ENCODE measurements around the gene KDM6A.
"Not testable (repeated sequence)": the region's sequence is repeated elsewhere in the genome, so short reads cannot be mapped to it uniquely, and the experiment has no call there.

Gene KDM6A

GRCh38 chrX:45009371-45010000 is 136.5 kb downstream of the KDM6A start:
- no peaks in the 10 kb centered on the region for H3K27me3 Mint-ChIP-seq (ENCODE audit: low read depth)

GRCh38 chrX:45011131-45011530 is 138.1 kb downstream of the KDM6A start:
- H3K4me3 Mint-ChIP-seq = no peak overlapping the region
- H3K27me3 Mint-ChIP-seq (ENCODE audit: low read depth) = no peaks in the 10 kb centered on the region
- H3K36me3 Mint-ChIP-seq (ENCODE audit: low read depth) = peaks cover 10% of the 10 kb centered on the region
- no peak overlapping the region for H3K27ac Mint-ChIP-seq
- no peaks in the 10 kb centered on the region for H3K9me3 Mint-ChIP-seq
- peaks cover 10% of the 10 kb centered on the region for H3K4me1 Mint-ChIP-seq (ENCODE audit: low read depth)

More at GRCh38 chrX:45009371-45010000, 136.5 kb downstream of the KDM6A start:
- H3K27ac Mint-ChIP-seq = no peak overlapping the region
- peaks cover 10% of the 10 kb centered on the region for H3K4me1 Mint-ChIP-seq (ENCODE audit: low read depth)
- H3K36me3 Mint-ChIP-seq (ENCODE audit: low read depth) = peaks cover 13% of the 10 kb centered on the region
- H3K9me3 Mint-ChIP-seq = no peaks in the 10 kb centered on the region
- no peak overlapping the region for H3K4me3 Mint-ChIP-seq

GRCh38 chrX:45011597-45011996 is 138.6 kb downstream of the KDM6A start:
- no peak overlapping the region for H3K27ac Mint-ChIP-seq
- no peaks in the 10 kb centered on the region for H3K9me3 Mint-ChIP-seq
- no peak overlapping the region for H3K4me3 Mint-ChIP-seq
- H3K4me1 Mint-ChIP-seq (ENCODE audit: low read depth) = peaks cover 7% of the 10 kb centered on the region
- H3K27me3 Mint-ChIP-seq (ENCODE audit: low read depth) = no peaks in the 10 kb centered on the region
- H3K36me3 Mint-ChIP-seq (ENCODE audit: low read depth) = peaks cover 7% of the 10 kb centered on the region

GRCh38 chrX:45017946-45018345 is 145.0 kb downstream of the KDM6A start:
- Mint-ChIP-seq H3K27me3 (ENCODE audit: low read depth) (no peaks in the 10 kb centered on the region), H3K36me3 (ENCODE audit: low read depth) (peaks cover 6% of the 10 kb centered on the region), H3K27ac (no peak overlapping the region), H3K4me1 (ENCODE audit: low read depth) (peaks cover 4% of the 10 kb centered on the region), H3K9me3 (no peaks in the 10 kb centered on the region), H3K4me3 (no peak overlapping the region)

GRCh38 chrX:45022150-45022549 is 149.2 kb downstream of the KDM6A start:
- Mint-ChIP-seq H3K4me1 (ENCODE audit: low read depth) (peaks cover 5% of the 10 kb centered on the region), H3K27me3 (ENCODE audit: low read depth) (no peaks in the 10 kb centered on the region)

GRCh38 chrX:45024501-45024900 is 151.5 kb downstream of the KDM6A start:
- peaks cover 6% of the 10 kb centered on the region for H3K36me3 Mint-ChIP-seq (ENCODE audit: low read depth)
- H3K4me3 Mint-ChIP-seq = no peak overlapping the region
- H3K27ac Mint-ChIP-seq = no peak overlapping the region
- peaks cover 10% of the 10 kb centered on the region for H3K4me1 Mint-ChIP-seq (ENCODE audit: low read depth)
- H3K27me3 Mint-ChIP-seq (ENCODE audit: low read depth) = no peaks in the 10 kb centered on the region
- no peaks in the 10 kb centered on the region for H3K9me3 Mint-ChIP-seq

More at GRCh38 chrX:45022150-45022549, 149.2 kb downstream of the KDM6A start:
- H3K9me3 Mint-ChIP-seq = no peaks in the 10 kb centered on the region
- no peak overlapping the region for H3K27ac Mint-ChIP-seq
- peaks cover 2% of the 10 kb centered on the region for H3K36me3 Mint-ChIP-seq (ENCODE audit: low read depth)
- no peak overlapping the region for H3K4me3 Mint-ChIP-seq

- Mint-ChIP-seq H3K27me3 (ENCODE audit: low read depth) (no peaks in the 10 kb centered on the region), H3K4me3 (no peak overlapping the region), H3K36me3 (ENCODE audit: low read depth) (peaks cover 6% of the 10 kb centered on the region), H3K27ac (no peak overlapping the region), H3K9me3 (no peaks in the 10 kb centered on the region), H3K4me1 (ENCODE audit: low read depth) (peaks cover 10% of the 10 kb centered on the region)
Observed at GRCh38 chrX:45026036-45026435, 153.0 kb downstream of the KDM6A start.

- no peak overlapping the region for H3K27ac Mint-ChIP-seq
- H3K4me1 Mint-ChIP-seq (ENCODE audit: low read depth) = peaks cover 8% of the 10 kb centered on the region
Observed at GRCh38 chrX:45031830-45032378, 158.9 kb downstream of the KDM6A start.

GRCh38 chrX:45035071-45035470 is 162.1 kb downstream of the KDM6A start:
- Mint-ChIP-seq H3K27me3 (ENCODE audit: low read depth) (no peaks in the 10 kb centered on the region), H3K9me3 (no peaks in the 10 kb centered on the region), H3K36me3 (ENCODE audit: low read depth) (peaks cover 11% of the 10 kb centered on the region), H3K4me1 (ENCODE audit: low read depth) (peaks cover 2% of the 10 kb centered on the region), H3K27ac (no peak overlapping the region), H3K4me3 (no peak overlapping the region)

More at GRCh38 chrX:45031830-45032378, 158.9 kb downstream of the KDM6A start:
- H3K27me3 Mint-ChIP-seq (ENCODE audit: low read depth) = no peaks in the 10 kb centered on the region
- no peaks in the 10 kb centered on the region for H3K9me3 Mint-ChIP-seq
- peaks cover 6% of the 10 kb centered on the region for H3K36me3 Mint-ChIP-seq (ENCODE audit: low read depth)
- H3K4me3 Mint-ChIP-seq = no peak overlapping the region

GRCh38 chrX:45036161-45036560 is 163.2 kb downstream of the KDM6A start:
- no peak overlapping the region for H3K4me3 Mint-ChIP-seq
- peaks cover 2% of the 10 kb centered on the region for H3K4me1 Mint-ChIP-seq (ENCODE audit: low read depth)
- H3K27ac Mint-ChIP-seq = peak overlapping the region; percentile 36
- H3K27me3 Mint-ChIP-seq (ENCODE audit: low read depth) = no peaks in the 10 kb centered on the region
- H3K36me3 Mint-ChIP-seq (ENCODE audit: low read depth) = peaks cover 11% of the 10 kb centered on the region
- H3K9me3 Mint-ChIP-seq = no peaks in the 10 kb centered on the region

- H3K36me3 Mint-ChIP-seq (ENCODE audit: low read depth) = peaks cover 11% of the 10 kb centered on the region
- H3K27ac Mint-ChIP-seq; H3K4me3 Mint-ChIP-seq; H3K9me3 Mint-ChIP-seq; H3K4me1 Mint-ChIP-seq (ENCODE audit: low read depth); H3K27me3 Mint-ChIP-seq (ENCODE audit: low read depth): not testable (repeated sequence)
Observed at GRCh38 chrX:45040137-45040536, 167.1 kb downstream of the KDM6A start.

- H3K27me3 Mint-ChIP-seq (ENCODE audit: low read depth) = no peaks in the 10 kb centered on the region
- H3K36me3 Mint-ChIP-seq (ENCODE audit: low read depth) = peaks cover 11% of the 10 kb centered on the region
- no peaks in the 10 kb centered on the region for H3K9me3 Mint-ChIP-seq
- H3K27ac Mint-ChIP-seq = no peak overlapping the region
- H3K4me1 Mint-ChIP-seq (ENCODE audit: low read depth) = no peaks in the 10 kb centered on the region
- H3K4me3 Mint-ChIP-seq = no peak overlapping the region
Observed at GRCh38 chrX:45046417-45046816, 173.4 kb downstream of the KDM6A start.

- Mint-ChIP-seq H3K9me3 (no peaks in the 10 kb centered on the region), H3K36me3 (ENCODE audit: low read depth) (peaks cover 13% of the 10 kb centered on the region), H3K27ac (no peak overlapping the region), H3K4me1 (ENCODE audit: low read depth) (no peaks in the 10 kb centered on the region), H3K27me3 (ENCODE audit: low read depth) (no peaks in the 10 kb centered on the region), H3K4me3 (no peak overlapping the region)
Observed at GRCh38 chrX:45050558-45050957, 177.6 kb downstream of the KDM6A start.

- no peak overlapping the region for H3K4me3 Mint-ChIP-seq
- peaks cover 6% of the 10 kb centered on the region for H3K36me3 Mint-ChIP-seq (ENCODE audit: low read depth)
- no peaks in the 10 kb centered on the region for H3K27me3 Mint-ChIP-seq (ENCODE audit: low read depth)
- H3K9me3 Mint-ChIP-seq = no peaks in the 10 kb centered on the region
- no peaks in the 10 kb centered on the region for H3K4me1 Mint-ChIP-seq (ENCODE audit: low read depth)
- no peak overlapping the region for H3K27ac Mint-ChIP-seq
Observed at GRCh38 chrX:45056428-45057145, 183.6 kb downstream of the KDM6A start.

- not testable (repeated sequence) for H3K27ac Mint-ChIP-seq; H3K4me1 Mint-ChIP-seq (ENCODE audit: low read depth); H3K9me3 Mint-ChIP-seq; H3K4me3 Mint-ChIP-seq; H3K27me3 Mint-ChIP-seq (ENCODE audit: low read depth)
- H3K36me3 Mint-ChIP-seq (ENCODE audit: low read depth) = peaks cover 17% of the 10 kb centered on the region
Observed at GRCh38 chrX:45059906-45060305, 186.9 kb downstream of the KDM6A start.

Data from T-helper 1 cell treated with Interleukin-12 subunit alpha and Interleukin-12 subunit beta and Interleukin-4 antibody, amounts not matched to agents 30 μg/mL and 1 μg/mL, for 36 hours (primary cell).